ENCODE data around the gene WDR55.
"Not testable (repeated sequence)": the region's sequence is repeated elsewhere in the genome, so short reads cannot be mapped to it uniquely, and the experiment has no call there.

WDR55 gene

DNA sequence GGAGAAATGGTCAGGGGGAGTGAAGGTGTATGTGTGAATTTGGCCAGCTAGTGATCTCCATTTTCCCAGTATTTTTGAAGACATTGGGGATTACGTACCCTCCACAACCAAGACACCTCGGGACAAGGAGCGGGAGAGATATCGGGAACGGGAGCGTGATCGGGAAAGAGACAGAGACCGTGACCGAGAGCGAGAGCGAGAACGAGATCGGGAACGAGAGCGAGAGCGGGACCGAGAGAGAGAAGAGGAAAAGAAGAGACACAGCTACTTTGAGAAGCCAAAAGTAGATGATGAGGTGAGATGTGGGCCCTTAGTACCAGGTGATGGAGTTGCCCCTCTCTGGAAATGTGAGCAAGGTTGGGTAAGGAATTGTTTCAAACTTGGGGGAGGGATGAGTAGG lies 5.8 kb upstream of the WDR55 start:
- no peak for DNase-seq (ENCODE audit: low spot score)

DNA sequence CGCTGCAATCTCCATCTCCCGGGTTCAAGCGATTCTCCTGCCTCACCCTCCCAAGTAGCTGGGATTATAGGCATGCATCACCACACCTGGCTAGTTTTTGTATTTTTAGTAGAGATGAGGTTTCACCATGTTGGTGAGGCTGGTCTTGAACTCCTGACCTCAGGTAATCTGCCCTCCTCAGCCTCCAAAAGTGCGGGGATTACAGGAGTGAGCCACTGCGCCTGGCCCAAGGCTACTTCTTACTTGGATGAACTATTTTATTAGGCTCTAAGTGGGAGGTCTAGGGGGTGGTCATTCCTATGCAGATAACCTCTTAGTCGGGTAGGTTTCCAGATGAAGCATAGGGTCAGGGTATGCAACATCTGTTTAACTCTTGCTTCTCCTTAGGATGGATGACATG lies 4.3 kb upstream of the WDR55 start:
- not testable (repeated sequence) for DNase-seq (ENCODE audit: low spot score)

- no peak for DNase-seq (ENCODE audit: low spot score)
Observed at GRCh38 chr5:140664030-140664358, 710 bp upstream of the WDR55 start.

DNA sequence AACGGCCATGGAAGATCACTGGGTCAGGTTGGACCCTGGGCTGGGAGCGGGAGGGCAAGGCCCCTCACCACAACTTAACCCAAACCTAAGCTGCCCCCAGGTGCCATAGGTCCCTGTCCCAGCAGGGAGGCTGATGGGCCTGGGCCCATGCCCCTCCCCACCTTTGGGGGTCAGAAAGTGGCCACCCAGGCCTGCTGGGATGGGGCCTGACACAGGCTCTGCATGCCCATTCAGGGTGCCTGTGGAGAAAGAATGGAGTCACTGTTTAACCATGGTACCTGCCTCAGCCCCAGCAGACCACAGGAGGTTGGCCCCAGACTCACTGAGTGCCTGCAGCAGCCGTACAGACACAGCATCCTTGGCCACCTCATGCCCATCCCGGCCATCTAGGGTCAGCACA lies 6.3 kb downstream of the WDR55 start:
- not testable (repeated sequence) for DNase-seq (ENCODE audit: low spot score)

GRCh38 chr5:140671472-140672125 lies 6.9 kb downstream of the WDR55 start:
- no peak for DNase-seq (ENCODE audit: low spot score)

DNA sequence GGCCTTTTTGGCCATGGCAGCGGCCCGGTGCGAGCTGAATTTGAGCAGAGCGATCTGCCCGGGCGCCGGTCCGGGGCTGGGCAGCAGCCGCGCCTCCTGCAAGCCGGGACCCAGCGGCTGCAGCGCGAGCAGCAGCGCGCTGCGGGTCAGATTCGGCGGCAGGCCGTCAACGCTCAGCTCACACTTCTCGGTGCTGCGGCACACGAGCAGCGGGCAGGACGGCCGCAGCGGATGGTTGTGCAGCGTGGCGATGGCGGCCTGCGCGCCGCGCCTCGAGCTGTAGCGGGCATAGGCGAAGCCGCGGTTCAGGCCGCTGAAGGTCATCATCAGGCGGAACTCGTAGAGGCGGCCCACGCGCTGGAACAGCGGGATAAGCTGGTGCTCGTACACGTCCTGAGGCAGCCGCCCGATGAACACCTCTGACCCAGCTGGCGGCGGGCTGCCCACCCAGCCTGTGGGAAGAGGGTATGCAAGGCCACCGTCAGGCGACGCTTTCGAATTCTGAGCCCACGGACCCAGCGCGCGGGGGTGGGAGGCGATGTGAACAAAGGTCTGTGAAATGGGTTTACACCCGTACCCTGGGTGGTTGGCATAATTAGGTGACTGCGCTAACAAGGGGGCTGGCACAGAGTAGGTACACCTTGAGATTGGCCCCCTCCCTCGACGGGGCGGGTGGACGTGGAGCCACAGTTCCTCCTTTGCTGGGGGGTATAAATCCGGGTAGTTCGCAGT lies 7.9 kb downstream of the WDR55 start:
- no peak for DNase-seq (ENCODE audit: low spot score)

- no peak for DNase-seq (ENCODE audit: low spot score)
Observed at GRCh38 chr5:140673187-140673976, 8.7 kb downstream of the WDR55 start, which contains the start of gene DND1. Gene DND1, minus strand, starts transcription at chr5:140673576. Its CDS starts 34 bp downstream, at chr5:140673542.

GRCh38 chr5:140674211-140674610 lies 9.5 kb downstream of the WDR55 start:
- no peak for DNase-seq (ENCODE audit: low spot score)

GRCh38 chr5:140674629-140675028 lies 9.9 kb downstream of the WDR55 start:
- DNase-seq (ENCODE audit: low spot score) = no peak

GRCh38 chr5:140677947-140678346 lies 13.2 kb downstream of the WDR55 start:
- DNase-seq (ENCODE audit: low spot score) = no peak

- no peak for DNase-seq (ENCODE audit: low spot score)
Observed at GRCh38 chr5:140678993-140679392, 14.3 kb downstream of the WDR55 start.

- DNase-seq (ENCODE audit: low spot score) = no peak
Observed at GRCh38 chr5:140690376-140690932, 25.8 kb downstream of the WDR55 start.

DNA sequence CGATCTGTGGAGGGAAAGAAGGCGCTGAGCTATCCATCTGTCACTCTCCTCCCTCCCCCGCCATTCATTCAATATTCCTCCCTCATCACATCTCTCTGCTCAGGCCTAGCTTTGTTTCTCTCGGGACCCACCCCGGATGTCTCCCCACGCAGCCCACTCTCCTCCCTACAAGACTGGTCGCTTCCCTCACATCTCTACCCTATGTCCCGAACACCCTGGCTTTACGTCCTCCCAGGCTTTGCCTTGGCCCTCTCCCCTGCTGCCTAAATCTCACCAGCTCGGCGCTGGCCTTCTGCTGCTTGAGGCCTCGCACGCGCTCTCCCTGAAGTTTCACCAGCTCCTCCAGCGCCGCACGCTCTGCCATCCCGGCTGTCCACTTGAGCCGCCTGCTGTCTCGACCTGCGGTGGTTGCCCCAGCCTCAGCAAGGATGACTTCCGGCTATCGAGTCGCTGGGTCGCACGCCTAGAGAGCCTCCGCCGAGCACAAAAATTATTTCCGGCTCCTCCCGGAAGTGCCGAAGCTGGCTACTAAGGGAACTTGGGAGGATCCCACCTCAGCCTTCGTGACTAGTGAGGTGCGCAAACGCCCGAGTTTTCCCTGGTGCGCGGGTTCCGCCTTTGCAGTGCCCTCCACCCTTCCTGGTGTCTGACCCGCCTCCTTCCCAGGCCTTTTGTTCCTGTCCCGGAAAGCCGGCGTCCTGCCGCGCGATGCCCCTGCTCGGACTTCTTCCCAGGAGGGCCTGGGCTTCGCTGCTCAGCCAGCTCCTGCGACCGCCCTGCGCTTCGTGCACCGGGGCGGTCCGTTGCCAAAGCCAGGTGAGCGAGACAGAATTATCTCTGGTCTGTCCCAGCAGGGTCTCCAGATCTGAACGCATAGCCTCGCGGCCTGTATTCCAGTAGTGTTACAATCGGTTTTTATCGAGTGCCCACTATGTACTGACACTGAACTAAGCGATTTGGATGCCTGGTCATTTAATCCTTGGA lies 26.5 kb downstream of the WDR55 start, which contains the start of the genes HARS1 and HARS2:
Gene HARS1 (minus strand): TSS at position 430 of the 984 bp plus-strand sequence. CDS start 66 bp downstream, at position 364.
Gene HARS2 (plus strand): TSS at position 515 of the 984 bp plus-strand sequence. CDS start 194 bp downstream, at position 709.
- peak; percentile 94 for DNase-seq (ENCODE audit: low spot score)

- no peak for DNase-seq (ENCODE audit: low spot score)
Observed at GRCh38 chr5:140694276-140694675, 29.6 kb downstream of the WDR55 start.

GRCh38 chr5:140696891-140697492 lies 32.3 kb downstream of the WDR55 start:
- no peak for DNase-seq (ENCODE audit: low spot score)

DNA sequence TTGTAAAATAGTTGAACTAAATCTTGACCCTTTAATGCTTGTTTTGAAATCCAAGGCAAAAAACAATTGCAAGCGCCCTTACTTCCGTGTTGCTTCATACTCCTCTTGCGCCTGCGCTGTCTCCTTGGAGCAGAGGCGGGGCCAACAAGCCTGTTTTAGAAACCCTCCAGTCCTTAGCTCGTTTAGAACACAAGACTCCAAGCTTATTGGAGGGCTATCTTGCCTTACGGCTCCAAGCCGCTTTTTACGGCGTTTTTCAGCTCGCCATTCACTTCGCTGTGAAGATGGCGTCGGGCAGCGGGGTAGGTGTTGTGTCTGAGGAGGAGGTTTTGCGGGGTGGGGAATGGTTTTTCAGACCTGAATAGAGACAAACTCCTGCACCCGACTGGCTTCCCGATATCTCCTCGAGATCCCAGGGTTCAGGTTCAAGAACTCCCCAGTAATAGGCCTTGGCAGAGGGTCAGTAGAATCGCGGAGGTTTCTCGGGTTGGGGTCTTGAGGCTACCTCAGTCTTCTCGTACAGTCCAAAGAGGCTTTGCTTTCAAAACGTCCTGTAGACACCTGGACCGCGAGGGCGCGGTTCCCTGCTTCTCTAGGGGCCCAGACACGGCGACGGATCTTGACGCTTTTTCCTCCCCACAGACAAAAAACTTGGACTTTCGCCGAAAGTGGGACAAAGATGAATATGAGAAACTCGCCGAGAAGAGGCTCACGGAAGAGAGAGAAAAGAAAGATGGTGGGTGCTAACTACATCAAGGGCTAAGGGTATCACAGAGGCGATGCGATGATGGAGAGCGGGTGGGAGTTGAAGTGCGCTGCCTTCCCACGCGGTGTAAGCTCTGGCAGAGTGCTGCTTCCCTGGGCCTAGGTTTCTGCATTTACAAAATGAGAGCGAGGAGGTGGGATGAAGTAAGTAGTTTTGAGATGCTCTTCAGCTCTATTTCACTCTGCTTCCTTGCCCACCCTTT lies 35.8 kb downstream of the WDR55 start, which contains the start of gene ZMAT2:
Gene ZMAT2 (plus strand): TSS at position 271 of the 968 bp plus-strand sequence. CDS start 14 bp downstream, at position 285.
- DNase-seq (ENCODE audit: low spot score) = peak; percentile 96

GRCh38 chr5:140707812-140708211 lies 43.1 kb downstream of the WDR55 start:
- DNase-seq (ENCODE audit: low spot score) = no peak

DNA sequence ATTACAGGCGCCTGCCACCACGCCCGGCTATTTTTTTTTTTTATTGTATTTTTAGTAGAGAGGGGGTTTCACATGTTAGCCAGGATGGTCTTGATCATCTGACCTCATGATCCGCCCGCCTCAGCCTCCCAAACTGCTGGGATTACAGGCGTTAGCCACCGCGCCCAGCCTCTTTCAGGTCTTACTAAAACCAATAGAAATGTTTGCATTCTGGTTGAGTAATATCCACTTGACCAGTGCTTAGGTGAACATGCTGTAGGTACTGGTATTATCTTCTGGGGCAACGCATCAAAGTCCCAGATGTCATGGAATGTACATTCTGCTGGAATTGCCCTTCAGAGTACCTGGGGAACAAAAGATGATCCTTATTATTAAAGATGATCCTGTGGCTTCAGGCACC lies 44.1 kb downstream of the WDR55 start:
- DNase-seq (ENCODE audit: low spot score) = not testable (repeated sequence)

DNA sequence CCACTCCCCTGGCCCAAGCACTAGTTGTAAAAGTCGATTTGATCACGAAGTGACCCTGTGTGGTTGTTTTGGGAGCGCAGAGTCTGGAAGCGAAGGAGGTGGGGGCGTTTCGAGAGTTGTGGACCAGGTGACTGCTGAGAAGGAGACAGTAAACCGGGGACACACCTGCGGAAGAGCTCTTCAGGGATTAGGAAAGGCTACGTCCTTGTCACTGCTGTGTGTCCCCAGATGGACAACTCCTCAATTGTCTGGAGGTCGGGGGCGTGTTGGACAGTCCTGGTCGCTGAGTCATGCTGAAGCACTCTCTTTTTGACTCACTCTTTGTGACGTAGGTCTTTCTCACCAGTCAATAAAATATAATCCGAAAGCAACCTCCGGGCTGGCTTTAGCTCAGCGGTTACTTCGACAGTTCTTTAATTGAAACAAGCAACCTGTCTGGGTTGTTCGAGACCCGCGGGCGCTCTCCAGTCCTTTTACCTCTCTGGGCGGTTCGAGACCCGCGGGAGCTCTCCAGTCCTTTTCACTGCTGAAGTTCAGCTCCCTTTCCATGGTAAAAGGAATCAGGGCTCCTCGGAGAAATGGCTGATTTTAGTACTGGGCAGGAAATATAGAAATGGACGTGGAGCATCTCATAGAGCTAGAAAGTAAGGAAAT lies 46.3 kb downstream of the WDR55 start:
- DNase-seq (ENCODE audit: low spot score) = peak; percentile 91

Data from GM03348 (cell line).